DND-41 (cell line): ENCODE results near the gene GPR37.

Source experiments
- ATAC-seq: fragments of 200-7000 bp; cut with Tn5 transposase; 3 replicates; pipeline ENCODE4 v1.9.1; 2021; ENCODE audit warnings: low read depth; ENCODE audit not compliant: insufficient read depth
- DNase-seq: peaks from one replicate; pipeline ENCODE4 v3.0.0-alpha.2; 2020
- H2AFZ ChIP-seq: 2 replicates; pipeline ENCODE4 v1.6.0; 2012; ENCODE audit warnings: low read depth, low read length
- H3K27ac ChIP-seq: 2 replicates; pipeline ENCODE4 v1.5.1; 2012; ENCODE audit warnings: low read length, inconsistent platforms
- H3K27me3 ChIP-seq: fragments of 200-600 bp; sonication (generic); 2 replicates; pipeline ENCODE4 v1.6.0; 2012; ENCODE audit warnings: low read length, mild to moderate bottlenecking, inconsistent platforms; ENCODE audit not compliant: insufficient read depth, poor library complexity
- H3K36me3 ChIP-seq: 2 replicates; pipeline ENCODE4 v1.5.1; 2012; ENCODE audit warnings: low read length, inconsistent platforms; ENCODE audit not compliant: insufficient read depth
- H3K4me1 ChIP-seq: 2 replicates; pipeline ENCODE4 v1.5.1; 2012; ENCODE audit warnings: mild to moderate bottlenecking, low read length; ENCODE audit not compliant: insufficient read depth
- H3K4me2 ChIP-seq: 2 replicates; pipeline ENCODE4 v1.6.0; 2012; ENCODE audit warnings: mild to moderate bottlenecking, moderate library complexity, low read length, inconsistent platforms; ENCODE audit not compliant: insufficient read depth
- H3K4me3 ChIP-seq, 2 experiments: fragments of 200-600 bp in 1 of 2; shearing (Covaris generic) in 1 of 2; 2 replicates each; pipeline ENCODE4 v1.5.1; 2012 to 2016; ENCODE audit warnings: inconsistent platforms in 2 of 2, low read length in 2 of 2, mild to moderate bottlenecking in 2 of 2, low read depth in 1 of 2, moderate library complexity in 1 of 2
- H3K79me2 ChIP-seq: 2 replicates; pipeline ENCODE4 v1.6.0; 2012; ENCODE audit warnings: low read length, inconsistent platforms; ENCODE audit not compliant: insufficient read depth
- H3K9ac ChIP-seq: 2 replicates; pipeline ENCODE4 v1.6.0; 2012; ENCODE audit warnings: low read depth, mild to moderate bottlenecking, inconsistent platforms, low read length, moderate library complexity
- H3K9me3 ChIP-seq: 2 replicates; pipeline ENCODE4 v1.5.1; 2012; ENCODE audit warnings: low read length, moderate library complexity, mild to moderate bottlenecking, inconsistent platforms; ENCODE audit not compliant: insufficient read depth, severe bottlenecking
- H4K20me1 ChIP-seq: 2 replicates; pipeline ENCODE4 v1.6.0; 2012; ENCODE audit warnings: low read length; ENCODE audit not compliant: insufficient read depth
- CTCF ChIP-seq: IDR thresholded peaks from 2 replicates; pipeline ENCODE4 v1.5.1; 2012; ENCODE audit warnings: borderline replicate concordance, low read length, moderate library complexity, mild to moderate bottlenecking; ENCODE audit not compliant: poor library complexity, severe bottlenecking; ENCODE audit errors: extremely low read depth
- EZH2 ChIP-seq: IDR thresholded peaks from 3 replicates; pipeline ENCODE4 v1.6.1; 2012; ENCODE audit warnings: borderline replicate concordance, low read depth, mild to moderate bottlenecking, moderate library complexity, low read length, inconsistent platforms; ENCODE audit not compliant: severe bottlenecking

Gene GPR37

DNA sequence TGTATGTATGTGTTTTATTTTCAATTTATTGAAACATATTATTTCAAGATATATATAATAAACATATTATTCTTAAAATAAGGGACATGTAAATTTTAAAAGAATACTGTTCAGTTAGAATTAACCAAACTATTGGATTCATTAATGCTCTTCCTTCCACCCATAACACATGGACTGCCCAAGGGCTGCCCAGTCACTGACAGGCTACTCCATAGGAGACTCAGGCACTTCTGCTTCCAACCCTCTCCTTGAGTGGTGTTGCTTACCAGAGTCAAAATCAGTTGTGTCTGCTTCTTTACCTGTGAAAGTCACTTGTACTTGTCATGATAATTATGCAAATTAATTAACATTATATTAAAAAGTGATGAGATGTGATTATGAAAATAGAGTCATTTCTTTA lies 9.8 kb upstream of the GPR37 start:
- no peak overlapping the region for H3K9ac ChIP-seq
- H3K9me3 ChIP-seq, result no peaks in the 10 kb centered on the region
- no peak overlapping the region for H3K4me3 ChIP-seq
- H2AFZ ChIP-seq, result no peak overlapping the region
- no peaks in the 10 kb centered on the region for H3K79me2 ChIP-seq
- H3K36me3 ChIP-seq, result no peaks in the 10 kb centered on the region
- DNase-seq, result no peak
- H3K4me2 ChIP-seq, result no peak overlapping the region
- TF ChIP-seq EZH2 (no peak), CTCF (no peak)
- no peaks in the 10 kb centered on the region for H4K20me1 ChIP-seq
- H3K27me3 ChIP-seq, result no peaks in the 10 kb centered on the region
- H3K27ac ChIP-seq, result no peak overlapping the region
- no peak for ATAC-seq
- H3K4me1 ChIP-seq, result no peaks in the 10 kb centered on the region

DNA sequence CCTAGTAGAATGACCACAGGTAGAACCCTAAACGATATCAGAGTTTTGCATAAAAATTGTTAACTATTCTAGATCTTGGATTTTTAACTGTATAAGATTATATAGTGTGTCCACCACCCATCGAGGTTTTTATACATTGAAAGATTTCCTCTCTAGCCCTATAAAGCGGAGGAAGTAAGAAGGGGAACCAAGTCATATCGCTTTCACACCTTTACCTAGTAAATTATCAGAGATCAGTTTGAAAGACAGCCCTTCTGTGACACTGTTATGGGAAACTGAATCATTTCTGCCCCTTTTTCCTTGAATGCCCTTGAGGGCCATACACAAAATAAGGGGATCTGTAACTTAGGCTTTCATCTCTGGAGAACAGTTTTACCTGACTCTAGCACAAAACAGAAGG lies 8.3 kb upstream of the GPR37 start:
- Histone ChIP-seq H3K79me2 (no peaks in the 10 kb centered on the region), H3K4me3 (no peak overlapping the region), H3K4me1 (no peaks in the 10 kb centered on the region), H4K20me1 (no peaks in the 10 kb centered on the region), H3K27me3 (no peaks in the 10 kb centered on the region), H3K9me3 (no peaks in the 10 kb centered on the region), H2AFZ (no peak overlapping the region), H3K4me2 (no peak overlapping the region), H3K9ac (no peak overlapping the region), H3K27ac (no peak overlapping the region), H3K36me3 (no peaks in the 10 kb centered on the region)
- TF ChIP-seq EZH2 (no peak), CTCF (no peak)
- ATAC-seq (no peak), DNase-seq (no peak)

- no peaks in the 10 kb centered on the region for H3K27me3 ChIP-seq
- H3K4me2 ChIP-seq, result no peak overlapping the region
- no peak for DNase-seq
- H3K27ac ChIP-seq, result no peak overlapping the region
- ATAC-seq, result no peak
- H3K9me3 ChIP-seq, result no peaks in the 10 kb centered on the region
- H3K4me1 ChIP-seq, result no peaks in the 10 kb centered on the region
- H4K20me1 ChIP-seq, result no peaks in the 10 kb centered on the region
- H3K4me3 ChIP-seq, result no peak overlapping the region
- H2AFZ ChIP-seq, result no peak overlapping the region
- no peaks in the 10 kb centered on the region for H3K36me3 ChIP-seq
- no peaks in the 10 kb centered on the region for H3K79me2 ChIP-seq
- no peak for TF ChIP-seq EZH2
- TF ChIP-seq CTCF, result no peak
- H3K9ac ChIP-seq, result no peak overlapping the region
Observed at GRCh38 chr7:124773339-124773738, 7.7 kb upstream of the GPR37 start.

DNA sequence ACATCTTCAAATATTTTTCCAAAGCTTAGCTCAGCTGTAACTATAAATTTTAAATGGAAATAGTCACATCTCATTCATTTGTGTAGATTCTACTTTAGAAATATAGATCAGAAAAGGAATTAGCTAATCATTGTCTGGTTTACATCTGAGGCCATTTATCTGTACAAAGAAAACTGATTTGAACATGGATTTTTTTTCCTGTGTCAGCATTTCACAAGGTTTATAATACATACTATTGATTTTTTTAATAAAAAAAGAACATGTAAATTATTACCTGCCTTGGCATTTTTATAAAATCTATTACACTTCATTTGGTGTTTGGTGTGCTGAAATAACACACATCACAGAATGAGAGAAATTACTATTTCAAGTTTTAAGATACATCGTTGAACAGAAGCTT lies 3.5 kb upstream of the GPR37 start:
- no peak overlapping the region for H2AFZ ChIP-seq
- no peak overlapping the region for H3K4me2 ChIP-seq
- no peak for ATAC-seq
- no peaks in the 10 kb centered on the region for H3K27me3 ChIP-seq
- H3K27ac ChIP-seq, result no peak overlapping the region
- H3K4me1 ChIP-seq, result no peaks in the 10 kb centered on the region
- peaks cover 6% of the 10 kb centered on the region for H3K9me3 ChIP-seq
- no peaks in the 10 kb centered on the region for H3K79me2 ChIP-seq
- TF ChIP-seq CTCF, result no peak
- no peak for TF ChIP-seq EZH2
- no peak for DNase-seq
- H3K4me3 ChIP-seq, result no peak overlapping the region
- no peaks in the 10 kb centered on the region for H3K36me3 ChIP-seq
- no peaks in the 10 kb centered on the region for H4K20me1 ChIP-seq
- no peak overlapping the region for H3K9ac ChIP-seq
